Measurements from ENCODE around the gene ALG1. TPM values are rescaled to one million over a fixed set of nuclear protein-coding genes. Genes with fewer than 3 reads are reported as not detected.
A peak's percentile ranks its signal among the peaks of the same experiment; 100 is the strongest.

The ALG1 gene
- total RNA-seq, 1 donor from 2014 or later = 27.2 TPM

- intact Hi-C loops (cut with DNase I) = loop anchor here (5.0 kb wide), 1 partner anchor 40 kb away; the partner anchor contains the start of gene ALG1
- no peak for TF ChIP-seq CTCF (IDR thresholded peaks at IDR 0.05)
- H3K27ac ChIP-seq = no peak overlapping the region
- H3K36me3 ChIP-seq = peaks cover 1 to 9% of the 10 kb centered on the region in 2 donors
- peak overlapping the region; percentile 87 to 99 for H3K4me3 ChIP-seq
- DNase-seq (ENCODE audit: low spot score in 2 of 2) = no peak
- peaks cover 11 to 14% of the 10 kb centered on the region in 2 donors for H3K4me1 ChIP-seq
- no peaks in the 10 kb centered on the region for H3K27me3 ChIP-seq
- no peaks in the 10 kb centered on the region for H3K9me3 ChIP-seq
Observed at GRCh38 chr16:5032748-5033167, 38.9 kb upstream of the ALG1 start.

GRCh38 chr16:5033256-5034166 is 38.1 kb upstream of the ALG1 start, which contains the start of gene NAGPA:
NAGPA (minus strand) TSS chr16:5033935; CDS start chr16:5033914, 21 bp downstream.
- peaks cover 0 to 4% of the 10 kb centered on the region in 2 donors for H3K36me3 ChIP-seq
- peaks cover 11 to 14% of the 10 kb centered on the region in 2 donors for H3K4me1 ChIP-seq
- TF ChIP-seq CTCF (IDR thresholded peaks at IDR 0.05) = no peak
- no peaks in the 10 kb centered on the region for H3K27me3 ChIP-seq
- H3K27ac ChIP-seq = peak within 1 kb of the TSS; percentile 34 to 54
- no peaks in the 10 kb centered on the region for H3K9me3 ChIP-seq
- intact Hi-C loops (cut with DNase I) = loop anchor here (5.0 kb wide), 1 partner anchor 39 kb away; the partner anchor contains the start of gene ALG1
- peak within 1 kb of the TSS; percentile 87 to 99 for H3K4me3 ChIP-seq
- peak; percentile 37 to 94 for DNase-seq (ENCODE audit: low spot score in 2 of 2)

- H3K27ac ChIP-seq = peak overlapping the region; percentile 34 to 54
Observed at GRCh38 chr16:5034167-5034523, 37.5 kb upstream of the ALG1 start.

GRCh38 chr16:5035909-5036227 is 35.8 kb upstream of the ALG1 start:
- no peaks in the 10 kb centered on the region for H3K9me3 ChIP-seq
- intact Hi-C loops (cut with DNase I) = no loop called here
- no peak overlapping the region for H3K4me3 ChIP-seq
- no peak for DNase-seq (ENCODE audit: low spot score in 2 of 2)
- H3K36me3 ChIP-seq = no peaks in the 10 kb centered on the region
- peaks cover 11 to 14% of the 10 kb centered on the region in 2 donors for H3K4me1 ChIP-seq
- TF ChIP-seq CTCF (IDR thresholded peaks at IDR 0.05) = no peak
- no peak overlapping the region for H3K27ac ChIP-seq
- no peaks in the 10 kb centered on the region for H3K27me3 ChIP-seq

More at GRCh38 chr16:5034167-5034523, 37.5 kb upstream of the ALG1 start:
- intact Hi-C loops (cut with DNase I) = loop anchor here (5.0 kb wide), 1 partner anchor 38 kb away; the partner anchor contains the start of gene ALG1
- no peaks in the 10 kb centered on the region for H3K9me3 ChIP-seq
- no peaks in the 10 kb centered on the region for H3K36me3 ChIP-seq
- TF ChIP-seq CTCF (IDR thresholded peaks at IDR 0.05) = no peak
- H3K27me3 ChIP-seq = no peaks in the 10 kb centered on the region
- peaks cover 11 to 14% of the 10 kb centered on the region in 2 donors for H3K4me1 ChIP-seq
- H3K4me3 ChIP-seq = peak overlapping the region; percentile 87 to 99
- no peak for DNase-seq (ENCODE audit: low spot score in 2 of 2)

- no peak for TF ChIP-seq CTCF (IDR thresholded peaks at IDR 0.05)
- peaks cover 11 to 14% of the 10 kb centered on the region in 2 donors for H3K4me1 ChIP-seq
- H3K27me3 ChIP-seq = no peaks in the 10 kb centered on the region
- intact Hi-C loops (cut with DNase I) = no loop called here
- H3K4me3 ChIP-seq = no peak overlapping the region
- H3K9me3 ChIP-seq = no peaks in the 10 kb centered on the region
- H3K27ac ChIP-seq = no peak overlapping the region
- DNase-seq (ENCODE audit: low spot score in 2 of 2) = no peak
- no peaks in the 10 kb centered on the region for H3K36me3 ChIP-seq
Observed at GRCh38 chr16:5036228-5037156, 35.2 kb upstream of the ALG1 start.
